ENCODE results near the gene COL19A1.

DNA sequence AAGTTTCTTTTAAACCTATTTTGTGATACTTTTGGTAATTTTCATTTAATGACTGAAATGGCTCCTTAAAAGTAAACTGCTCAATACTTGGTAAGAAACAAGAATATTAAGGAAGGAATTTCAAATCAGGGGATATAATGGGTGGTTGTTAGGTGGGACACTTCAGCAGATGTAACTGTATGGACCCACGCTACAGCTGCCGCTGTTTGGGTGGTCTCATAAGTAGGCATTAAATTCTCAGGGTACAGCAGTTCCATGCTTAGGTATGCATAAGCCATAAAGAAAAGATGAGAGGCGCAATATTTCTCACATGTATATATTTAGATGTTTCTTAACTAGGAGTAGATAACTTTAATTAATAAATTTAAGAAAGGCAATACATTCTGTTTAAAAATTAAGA, 35.0 kb downstream of the COL19A1 start:
- TF ChIP-seq EZH2 (IDR thresholded peaks at IDR 0.05; ENCODE audit: low read depth, unreplicated experiment) (no peak), EZH2phosphoT487 (IDR thresholded peaks at IDR 0.05; ENCODE audit: unreplicated experiment) (no peak), POLR2AphosphoS5 (IDR thresholded peaks at IDR 0.05; ENCODE audit: low read depth) (no peak), CREB1 (CRISPR knock-in tag; IDR thresholded peaks at IDR 0.05; ENCODE audit: low read depth) (no peak), ZNF331 (CRISPR knock-in tag; IDR thresholded peaks at IDR 0.05; ENCODE audit: low read depth) (no peak)
- TF ChIP-seq, protein P1, sequence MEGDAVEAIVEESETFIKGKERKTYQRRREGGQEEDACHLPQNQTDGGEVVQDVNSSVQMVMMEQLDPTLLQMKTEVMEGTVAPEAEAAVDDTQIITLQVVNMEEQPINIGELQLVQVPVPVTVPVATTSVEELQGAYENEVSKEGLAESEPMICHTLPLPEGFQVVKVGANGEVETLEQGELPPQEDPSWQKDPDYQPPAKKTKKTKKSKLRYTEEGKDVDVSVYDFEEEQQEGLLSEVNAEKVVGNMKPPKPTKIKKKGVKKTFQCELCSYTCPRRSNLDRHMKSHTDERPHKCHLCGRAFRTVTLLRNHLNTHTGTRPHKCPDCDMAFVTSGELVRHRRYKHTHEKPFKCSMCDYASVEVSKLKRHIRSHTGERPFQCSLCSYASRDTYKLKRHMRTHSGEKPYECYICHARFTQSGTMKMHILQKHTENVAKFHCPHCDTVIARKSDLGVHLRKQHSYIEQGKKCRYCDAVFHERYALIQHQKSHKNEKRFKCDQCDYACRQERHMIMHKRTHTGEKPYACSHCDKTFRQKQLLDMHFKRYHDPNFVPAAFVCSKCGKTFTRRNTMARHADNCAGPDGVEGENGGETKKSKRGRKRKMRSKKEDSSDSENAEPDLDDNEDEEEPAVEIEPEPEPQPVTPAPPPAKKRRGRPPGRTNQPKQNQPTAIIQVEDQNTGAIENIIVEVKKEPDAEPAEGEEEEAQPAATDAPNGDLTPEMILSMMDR (conservative IDR thresholded peaks at IDR 0.05; ENCODE audit: low read depth in 2 of 2): no peak
- TF ChIP-seq, protein P2, sequence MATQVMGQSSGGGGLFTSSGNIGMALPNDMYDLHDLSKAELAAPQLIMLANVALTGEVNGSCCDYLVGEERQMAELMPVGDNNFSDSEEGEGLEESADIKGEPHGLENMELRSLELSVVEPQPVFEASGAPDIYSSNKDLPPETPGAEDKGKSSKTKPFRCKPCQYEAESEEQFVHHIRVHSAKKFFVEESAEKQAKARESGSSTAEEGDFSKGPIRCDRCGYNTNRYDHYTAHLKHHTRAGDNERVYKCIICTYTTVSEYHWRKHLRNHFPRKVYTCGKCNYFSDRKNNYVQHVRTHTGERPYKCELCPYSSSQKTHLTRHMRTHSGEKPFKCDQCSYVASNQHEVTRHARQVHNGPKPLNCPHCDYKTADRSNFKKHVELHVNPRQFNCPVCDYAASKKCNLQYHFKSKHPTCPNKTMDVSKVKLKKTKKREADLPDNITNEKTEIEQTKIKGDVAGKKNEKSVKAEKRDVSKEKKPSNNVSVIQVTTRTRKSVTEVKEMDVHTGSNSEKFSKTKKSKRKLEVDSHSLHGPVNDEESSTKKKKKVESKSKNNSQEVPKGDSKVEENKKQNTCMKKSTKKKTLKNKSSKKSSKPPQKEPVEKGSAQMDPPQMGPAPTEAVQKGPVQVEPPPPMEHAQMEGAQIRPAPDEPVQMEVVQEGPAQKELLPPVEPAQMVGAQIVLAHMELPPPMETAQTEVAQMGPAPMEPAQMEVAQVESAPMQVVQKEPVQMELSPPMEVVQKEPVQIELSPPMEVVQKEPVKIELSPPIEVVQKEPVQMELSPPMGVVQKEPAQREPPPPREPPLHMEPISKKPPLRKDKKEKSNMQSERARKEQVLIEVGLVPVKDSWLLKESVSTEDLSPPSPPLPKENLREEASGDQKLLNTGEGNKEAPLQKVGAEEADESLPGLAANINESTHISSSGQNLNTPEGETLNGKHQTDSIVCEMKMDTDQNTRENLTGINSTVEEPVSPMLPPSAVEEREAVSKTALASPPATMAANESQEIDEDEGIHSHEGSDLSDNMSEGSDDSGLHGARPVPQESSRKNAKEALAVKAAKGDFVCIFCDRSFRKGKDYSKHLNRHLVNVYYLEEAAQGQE (IDR thresholded peaks at IDR 0.05; ENCODE audit: unreplicated experiment): no peak

Measured in GM23338 (cell line).